MM.1S (cell line): ENCODE measurements around the gene SEMA6A.

Experiments
- EZH2 ChIP-seq: fragments of 300-600 bp; sonication (generic); optimal IDR thresholded peaks from 2 replicates; pipeline ENCODE3; 2017; ENCODE audit warnings: low read depth, mild to moderate bottlenecking, antibody characterized with exemption, low read length, mixed read lengths
- EZH2phosphoT487 ChIP-seq: fragments of 300-600 bp; sonication (generic); IDR thresholded peaks from 2 replicates; pipeline ENCODE4 v1.6.1; 2018; ENCODE audit warnings: antibody characterized with exemption, low read length
- TF ChIP-seq, protein P1 (sequence below): fragments of 300-600 bp; sonication (generic); IDR thresholded peaks from 2 replicates; pipeline ENCODE4 v1.5.1; 2016; ENCODE audit warnings: antibody characterized with exemption, low read length, mixed read lengths

GRCh38 chr5:116457062-116457461 is 117.6 kb downstream of the SEMA6A start:
- TF ChIP-seq, protein P1, sequence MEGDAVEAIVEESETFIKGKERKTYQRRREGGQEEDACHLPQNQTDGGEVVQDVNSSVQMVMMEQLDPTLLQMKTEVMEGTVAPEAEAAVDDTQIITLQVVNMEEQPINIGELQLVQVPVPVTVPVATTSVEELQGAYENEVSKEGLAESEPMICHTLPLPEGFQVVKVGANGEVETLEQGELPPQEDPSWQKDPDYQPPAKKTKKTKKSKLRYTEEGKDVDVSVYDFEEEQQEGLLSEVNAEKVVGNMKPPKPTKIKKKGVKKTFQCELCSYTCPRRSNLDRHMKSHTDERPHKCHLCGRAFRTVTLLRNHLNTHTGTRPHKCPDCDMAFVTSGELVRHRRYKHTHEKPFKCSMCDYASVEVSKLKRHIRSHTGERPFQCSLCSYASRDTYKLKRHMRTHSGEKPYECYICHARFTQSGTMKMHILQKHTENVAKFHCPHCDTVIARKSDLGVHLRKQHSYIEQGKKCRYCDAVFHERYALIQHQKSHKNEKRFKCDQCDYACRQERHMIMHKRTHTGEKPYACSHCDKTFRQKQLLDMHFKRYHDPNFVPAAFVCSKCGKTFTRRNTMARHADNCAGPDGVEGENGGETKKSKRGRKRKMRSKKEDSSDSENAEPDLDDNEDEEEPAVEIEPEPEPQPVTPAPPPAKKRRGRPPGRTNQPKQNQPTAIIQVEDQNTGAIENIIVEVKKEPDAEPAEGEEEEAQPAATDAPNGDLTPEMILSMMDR = no peak
- TF ChIP-seq EZH2 (no peak), EZH2phosphoT487 (no peak)
